NCI-H2107 (cell line): ENCODE results near the gene ZBTB34.
"Not testable (repeated sequence)": the region's sequence is repeated elsewhere in the genome, so short reads cannot be mapped to it uniquely, and the experiment has no call there.

Source experiments
- DNase-seq: peaks from one replicate; lab custom pipeline; 2025; lab: John Stamatoyannopoulos, UW

ZBTB34 gene

GRCh38 chr9:126860077-126860756, at the start of gene ZBTB34:
TSS of gene ZBTB34 (plus strand) at chr9:126860639. CDS start at chr9:126879400, 18,761 bp downstream.
- DNase-seq = peak; percentile 33

GRCh38 chr9:126813072-126813471, 47.4 kb upstream of the ZBTB34 start:
- DNase-seq = no peak

- no peak for DNase-seq
Observed at GRCh38 chr9:126814091-126814490, 46.3 kb upstream of the ZBTB34 start.

GRCh38 chr9:126817615-126818014, 42.8 kb upstream of the ZBTB34 start:
- DNase-seq = not testable (repeated sequence)

- no peak for DNase-seq
Observed at GRCh38 chr9:126818482-126818881, 42.0 kb upstream of the ZBTB34 start.

GRCh38 chr9:126819482-126819881, 41.0 kb upstream of the ZBTB34 start:
- no peak for DNase-seq

GRCh38 chr9:126822278-126822677, 38.2 kb upstream of the ZBTB34 start:
- DNase-seq = no peak

- no peak for DNase-seq
Observed at GRCh38 chr9:126822873-126823272, 37.6 kb upstream of the ZBTB34 start.

GRCh38 chr9:126824052-126824451, 36.4 kb upstream of the ZBTB34 start:
- DNase-seq = not testable (repeated sequence)

GRCh38 chr9:126827227-126827626, 33.2 kb upstream of the ZBTB34 start:
- no peak for DNase-seq

GRCh38 chr9:126829035-126829434, 31.4 kb upstream of the ZBTB34 start:
- DNase-seq = no peak

- DNase-seq = no peak
Observed at GRCh38 chr9:126830827-126831226, 29.6 kb upstream of the ZBTB34 start.

GRCh38 chr9:126832440-126832839, 28.0 kb upstream of the ZBTB34 start:
- DNase-seq = no peak

- DNase-seq = no peak
Observed at GRCh38 chr9:126833020-126833419, 27.4 kb upstream of the ZBTB34 start.

GRCh38 chr9:126833710-126834345, 26.6 kb upstream of the ZBTB34 start:
- DNase-seq = no peak

GRCh38 chr9:126834672-126835071, 25.8 kb upstream of the ZBTB34 start:
- DNase-seq = no peak

- DNase-seq = no peak
Observed at GRCh38 chr9:126836216-126836615, 24.2 kb upstream of the ZBTB34 start.

- no peak for DNase-seq
Observed at GRCh38 chr9:126838055-126838811, 22.2 kb upstream of the ZBTB34 start.

- no peak for DNase-seq
Observed at GRCh38 chr9:126838895-126839294, 21.5 kb upstream of the ZBTB34 start.

GRCh38 chr9:126839301-126839700, 21.1 kb upstream of the ZBTB34 start:
- DNase-seq = no peak

- no peak for DNase-seq
Observed at GRCh38 chr9:126842220-126842842, 18.1 kb upstream of the ZBTB34 start.

- DNase-seq = no peak
Observed at GRCh38 chr9:126842977-126843799, 17.3 kb upstream of the ZBTB34 start.
